D721Med (cell line): ENCODE measurements around the gene LHX8.

Experiments
- DNase-seq: peaks from one replicate; pipeline ENCODE4 v3.0.0; 2011; ENCODE audit warnings: low spot score; ENCODE audit not compliant: insufficient read length
- FAIRE-seq: peaks from 2 replicates; lab custom pipeline; 2011; peaks lifted over from hg19 to GRCh38; lab: Jason Lieb, UNC
- TF ChIP-seq, protein P1 (sequence below): IDR thresholded peaks from 2 replicates; pipeline ENCODE4 v1.5.1; 2012; ENCODE audit warnings: mild to moderate bottlenecking, control low read depth; ENCODE audit not compliant: insufficient read depth; ENCODE audit errors: missing control alignments

LHX8 gene

DNA sequence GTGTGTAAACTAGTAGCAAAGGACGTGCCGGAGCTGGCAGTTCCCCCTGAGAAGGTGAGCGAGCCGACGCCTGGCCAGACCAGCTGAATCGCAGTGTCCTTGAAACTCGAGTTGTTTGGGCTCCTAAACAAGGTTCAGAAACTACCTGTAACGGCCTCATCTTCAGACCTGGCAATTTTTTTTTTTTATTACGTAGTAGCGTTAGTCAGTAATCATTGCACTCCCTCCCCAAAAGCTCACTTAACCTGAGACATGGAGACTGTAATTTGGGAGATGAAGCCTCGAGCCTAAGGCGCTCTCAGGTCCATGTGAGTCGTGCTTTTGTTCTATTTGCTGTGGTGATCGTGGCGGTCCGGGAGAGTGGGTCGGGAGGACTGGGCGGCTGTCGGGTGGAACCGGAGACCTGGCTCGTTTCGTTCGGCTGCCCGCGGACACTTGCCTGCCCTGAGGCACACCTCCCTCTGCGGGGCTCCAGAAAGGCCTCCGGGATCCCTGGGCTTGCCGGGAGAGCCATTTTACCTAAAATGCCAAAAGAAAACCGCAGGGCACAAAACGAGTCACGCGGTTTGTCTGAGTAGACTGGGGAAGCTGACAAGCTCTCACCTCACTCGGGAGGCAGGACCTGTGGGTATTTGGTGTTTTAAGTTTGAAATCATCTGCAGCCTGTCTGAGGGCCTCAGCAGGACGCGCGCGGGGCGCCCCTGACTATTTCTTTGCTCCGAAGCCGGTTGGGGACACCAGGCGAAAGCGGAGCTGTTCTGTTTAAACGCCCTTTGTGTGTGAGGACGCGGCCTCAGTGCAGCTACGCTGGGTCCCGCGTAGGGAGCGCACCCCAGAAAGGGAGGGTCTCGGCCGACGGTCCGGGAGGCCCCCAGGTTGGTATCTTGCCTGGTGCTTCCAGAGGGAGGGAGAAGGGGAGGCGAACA, 722 bp downstream of the LHX8 start:
- TF ChIP-seq, protein P1, sequence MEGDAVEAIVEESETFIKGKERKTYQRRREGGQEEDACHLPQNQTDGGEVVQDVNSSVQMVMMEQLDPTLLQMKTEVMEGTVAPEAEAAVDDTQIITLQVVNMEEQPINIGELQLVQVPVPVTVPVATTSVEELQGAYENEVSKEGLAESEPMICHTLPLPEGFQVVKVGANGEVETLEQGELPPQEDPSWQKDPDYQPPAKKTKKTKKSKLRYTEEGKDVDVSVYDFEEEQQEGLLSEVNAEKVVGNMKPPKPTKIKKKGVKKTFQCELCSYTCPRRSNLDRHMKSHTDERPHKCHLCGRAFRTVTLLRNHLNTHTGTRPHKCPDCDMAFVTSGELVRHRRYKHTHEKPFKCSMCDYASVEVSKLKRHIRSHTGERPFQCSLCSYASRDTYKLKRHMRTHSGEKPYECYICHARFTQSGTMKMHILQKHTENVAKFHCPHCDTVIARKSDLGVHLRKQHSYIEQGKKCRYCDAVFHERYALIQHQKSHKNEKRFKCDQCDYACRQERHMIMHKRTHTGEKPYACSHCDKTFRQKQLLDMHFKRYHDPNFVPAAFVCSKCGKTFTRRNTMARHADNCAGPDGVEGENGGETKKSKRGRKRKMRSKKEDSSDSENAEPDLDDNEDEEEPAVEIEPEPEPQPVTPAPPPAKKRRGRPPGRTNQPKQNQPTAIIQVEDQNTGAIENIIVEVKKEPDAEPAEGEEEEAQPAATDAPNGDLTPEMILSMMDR: no peak
- DNase-seq: no peak
- no peak for FAIRE-seq

DNA sequence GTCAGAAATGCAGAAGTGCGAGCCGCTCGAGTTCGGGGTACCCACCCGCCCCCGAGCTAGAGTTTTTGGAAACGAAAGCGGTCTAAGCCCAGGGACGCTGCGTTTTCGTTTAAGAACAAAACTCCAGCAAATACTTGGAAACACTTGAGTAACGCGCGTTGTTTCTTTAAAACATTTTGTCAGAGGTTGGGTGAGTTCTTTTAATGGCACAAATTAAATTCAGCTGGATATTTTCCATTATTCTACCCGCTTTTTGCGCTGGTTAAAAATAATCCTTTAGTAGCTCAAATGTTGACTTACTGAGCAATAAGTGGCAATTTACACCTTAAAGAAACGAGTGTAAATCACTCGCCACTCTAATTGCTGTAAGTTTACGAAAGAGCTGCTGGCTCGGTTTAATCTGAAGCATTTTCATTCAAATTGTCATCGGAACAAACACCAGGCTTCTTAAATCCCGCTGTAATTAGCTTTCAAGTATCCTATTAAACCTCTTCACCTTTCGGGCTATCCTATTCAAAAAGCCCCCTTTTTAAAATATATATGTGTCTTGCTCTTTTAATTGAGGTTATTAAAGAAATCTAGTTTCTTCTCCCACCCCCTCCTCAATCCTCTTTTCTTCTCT, 1.5 kb downstream of the LHX8 start:
- DNase-seq (no peak), FAIRE-seq (no peak)
- TF ChIP-seq, protein P1: no peak

DNA sequence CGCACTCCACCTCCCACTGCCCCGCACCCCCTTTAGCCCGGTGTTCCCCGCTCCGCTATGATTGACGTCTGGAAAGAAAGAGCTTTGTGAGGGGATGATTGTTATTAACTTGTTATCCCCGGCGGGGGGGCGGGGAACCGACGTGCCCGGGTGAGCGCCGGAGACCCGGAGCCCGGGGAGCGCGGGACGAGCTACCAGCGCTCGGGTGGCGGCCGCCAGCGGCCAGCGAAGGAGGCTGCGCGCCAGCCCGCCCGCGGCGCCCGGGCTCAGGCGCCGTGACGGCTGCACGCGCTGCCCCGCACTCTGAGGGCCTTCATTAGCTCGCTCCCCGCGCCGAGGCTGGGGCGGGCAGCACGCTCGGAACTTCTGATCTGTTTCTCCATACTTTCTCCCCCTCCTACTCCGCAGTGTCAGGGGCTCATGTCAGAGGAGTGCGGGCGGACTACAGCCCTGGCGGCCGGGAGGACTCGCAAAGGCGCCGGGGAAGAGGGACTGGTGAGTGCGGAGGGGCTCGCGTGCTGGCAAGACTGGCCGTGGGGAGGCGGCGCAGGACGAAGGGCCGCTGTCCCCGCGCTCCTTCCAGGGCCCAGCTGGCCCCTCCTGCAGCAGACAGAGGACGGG, 2.1 kb downstream of the LHX8 start:
- no peak for DNase-seq

DNA sequence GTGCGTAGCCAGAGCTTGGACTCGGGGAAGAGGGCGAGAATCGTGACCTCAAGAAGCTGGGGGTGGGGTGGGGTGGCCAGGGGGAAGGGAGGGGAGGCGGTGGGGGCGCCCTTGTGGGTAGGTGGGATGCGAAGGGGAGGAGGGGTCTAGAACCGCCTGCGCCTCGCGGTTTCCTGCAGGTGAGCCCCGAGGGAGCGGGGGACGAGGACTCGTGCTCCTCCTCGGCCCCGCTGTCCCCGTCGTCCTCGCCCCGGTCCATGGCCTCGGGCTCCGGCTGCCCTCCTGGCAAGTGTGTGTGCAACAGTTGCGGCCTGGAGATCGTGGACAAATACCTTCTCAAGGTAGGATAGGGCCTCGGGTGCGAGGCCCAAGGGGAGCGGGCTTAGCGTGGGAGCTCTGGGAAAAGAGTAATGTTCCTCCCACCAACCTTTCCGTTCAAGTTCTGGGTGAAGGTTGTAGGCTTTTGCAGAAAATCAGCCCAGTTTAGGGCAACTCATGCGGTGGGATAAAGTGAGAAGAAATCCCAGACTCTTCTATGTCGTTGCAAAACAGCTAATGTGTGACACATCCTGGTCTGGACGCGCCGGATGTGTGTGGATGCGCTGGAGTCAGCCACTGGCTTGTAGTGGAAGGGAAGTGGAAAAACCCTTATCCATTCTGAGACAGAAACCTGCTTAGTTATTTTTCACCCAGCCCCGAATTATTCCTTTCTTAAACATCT, 2.9 kb downstream of the LHX8 start:
- FAIRE-seq (no peak), DNase-seq (no peak)
- TF ChIP-seq, protein P1: no peak

More for the DNA sequence above, 2.1 kb downstream of the LHX8 start:
- no peak for FAIRE-seq
- TF ChIP-seq, protein P1: no peak

DNA sequence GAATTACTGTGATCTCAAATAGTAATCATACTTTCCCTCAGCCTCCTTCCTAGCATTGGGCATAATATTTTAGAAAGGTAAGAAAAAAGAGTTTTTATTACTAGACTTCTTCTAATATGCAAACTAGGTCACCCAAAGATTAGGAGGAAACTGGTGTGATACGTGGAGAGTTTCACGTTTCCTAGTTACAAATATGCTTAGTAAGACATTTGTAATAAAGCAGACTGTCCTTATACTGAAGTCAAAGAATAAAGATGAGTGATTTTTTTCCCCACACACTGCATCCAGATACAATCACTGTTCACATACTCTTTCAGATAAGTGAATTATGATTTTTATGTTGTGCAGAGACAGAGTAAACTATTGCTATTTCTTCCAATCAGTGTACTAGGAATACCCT, 17.9 kb downstream of the LHX8 start:
- TF ChIP-seq, protein P1: no peak
- no peak for DNase-seq
- FAIRE-seq: no peak

DNA sequence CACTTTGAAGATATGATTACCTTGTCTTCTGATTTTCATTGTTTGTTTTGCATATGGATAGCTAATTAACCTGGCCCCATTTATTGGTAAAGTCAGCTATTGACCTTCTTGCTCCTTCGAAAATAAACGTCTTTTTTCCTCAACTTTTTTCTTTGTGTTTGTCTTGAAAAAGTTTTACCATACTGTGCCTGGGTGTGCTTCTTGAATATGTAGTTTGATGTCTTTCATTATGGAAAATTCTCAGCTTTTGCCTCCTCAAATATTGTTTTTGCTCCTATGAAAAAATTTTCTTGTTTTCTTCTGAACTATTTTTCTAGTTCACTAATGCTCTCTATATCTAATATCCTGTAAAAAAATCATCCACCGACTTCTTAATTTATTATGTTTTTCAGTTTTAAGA, 25.0 kb downstream of the LHX8 start:
- DNase-seq (no peak), FAIRE-seq (peak; percentile 81)
- TF ChIP-seq, protein P1: no peak
